ENCODE measurements around the gene PRG2. TPM values are rescaled to one million over a fixed set of nuclear protein-coding genes. Genes with fewer than 3 reads are reported as not detected.
A peak's percentile ranks its signal among the peaks of the same experiment; 100 is the strongest.
"Not testable (repeated sequence)": the region's sequence is repeated elsewhere in the genome, so short reads cannot be mapped to it uniquely, and the experiment has no call there.

The PRG2 gene
- total and polyA plus RNA-seq, 2 of the 13 experiments (the other 11 are each of a cell fraction or from before 2014, with no cell fraction given), result not detected

DNA sequence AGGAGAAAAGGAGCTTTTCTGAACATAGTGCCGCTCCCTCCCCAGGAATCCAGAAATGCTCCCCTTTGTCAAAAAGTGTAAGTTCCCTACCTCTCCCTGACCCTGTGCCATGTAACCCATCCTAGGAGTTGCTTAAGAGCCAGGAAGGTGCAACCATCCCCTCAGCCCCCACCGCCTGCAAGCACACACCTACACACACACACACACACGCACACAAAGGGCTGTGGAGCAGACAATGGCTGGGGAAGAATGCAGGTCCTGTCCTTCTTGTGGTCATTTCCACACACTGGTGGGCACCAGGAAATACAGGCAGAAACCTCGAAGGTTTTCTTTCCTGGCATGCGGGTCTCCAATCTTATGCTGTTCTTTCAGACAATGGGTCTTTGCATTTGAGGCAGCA is 51.1 kb downstream of the PRG2 start (continued):
- TF ChIP-seq NR2C2 (CRISPR knock-in tag; IDR thresholded peaks at IDR 0.05; ENCODE audit: borderline replicate concordance), result no peak
- no peak for TF ChIP-seq CENPT (CRISPR knock-in tag; IDR thresholded peaks at IDR 0.05; ENCODE audit: low read depth)
- no peak for TF ChIP-seq SIX1 (CRISPR knock-in tag; IDR thresholded peaks at IDR 0.05; ENCODE audit: borderline replicate concordance)
- TF ChIP-seq ZNF766 (CRISPR knock-in tag; IDR thresholded peaks at IDR 0.05; ENCODE audit: borderline replicate concordance), result no peak
- no peak for TF ChIP-seq ZNF562 (CRISPR knock-in tag; IDR thresholded peaks at IDR 0.05; ENCODE audit: borderline replicate concordance)
- TF ChIP-seq LCORL (IDR thresholded peaks at IDR 0.05), result no peak
- no peak for TF ChIP-seq LCORL (CRISPR knock-in tag; IDR thresholded peaks at IDR 0.05)
- no peak for TF ChIP-seq ZNF337 (CRISPR knock-in tag; IDR thresholded peaks at IDR 0.05; ENCODE audit: borderline replicate concordance, low read depth)
- TF ChIP-seq, protein P1, sequence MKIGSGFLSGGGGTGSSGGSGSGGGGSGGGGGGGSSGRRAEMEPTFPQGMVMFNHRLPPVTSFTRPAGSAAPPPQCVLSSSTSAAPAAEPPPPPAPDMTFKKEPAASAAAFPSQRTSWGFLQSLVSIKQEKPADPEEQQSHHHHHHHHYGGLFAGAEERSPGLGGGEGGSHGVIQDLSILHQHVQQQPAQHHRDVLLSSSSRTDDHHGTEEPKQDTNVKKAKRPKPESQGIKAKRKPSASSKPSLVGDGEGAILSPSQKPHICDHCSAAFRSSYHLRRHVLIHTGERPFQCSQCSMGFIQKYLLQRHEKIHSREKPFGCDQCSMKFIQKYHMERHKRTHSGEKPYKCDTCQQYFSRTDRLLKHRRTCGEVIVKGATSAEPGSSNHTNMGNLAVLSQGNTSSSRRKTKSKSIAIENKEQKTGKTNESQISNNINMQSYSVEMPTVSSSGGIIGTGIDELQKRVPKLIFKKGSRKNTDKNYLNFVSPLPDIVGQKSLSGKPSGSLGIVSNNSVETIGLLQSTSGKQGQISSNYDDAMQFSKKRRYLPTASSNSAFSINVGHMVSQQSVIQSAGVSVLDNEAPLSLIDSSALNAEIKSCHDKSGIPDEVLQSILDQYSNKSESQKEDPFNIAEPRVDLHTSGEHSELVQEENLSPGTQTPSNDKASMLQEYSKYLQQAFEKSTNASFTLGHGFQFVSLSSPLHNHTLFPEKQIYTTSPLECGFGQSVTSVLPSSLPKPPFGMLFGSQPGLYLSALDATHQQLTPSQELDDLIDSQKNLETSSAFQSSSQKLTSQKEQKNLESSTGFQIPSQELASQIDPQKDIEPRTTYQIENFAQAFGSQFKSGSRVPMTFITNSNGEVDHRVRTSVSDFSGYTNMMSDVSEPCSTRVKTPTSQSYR (CRISPR knock-in tag; IDR thresholded peaks at IDR 0.05; ENCODE audit: borderline replicate concordance), result no peak
- no peak for TF ChIP-seq KDM1A (CRISPR knock-in tag; IDR thresholded peaks at IDR 0.05)
- no peak for TF ChIP-seq CEBPB (IDR thresholded peaks at IDR 0.05; ENCODE audit: borderline replicate concordance, low read depth, low read length)

DNA sequence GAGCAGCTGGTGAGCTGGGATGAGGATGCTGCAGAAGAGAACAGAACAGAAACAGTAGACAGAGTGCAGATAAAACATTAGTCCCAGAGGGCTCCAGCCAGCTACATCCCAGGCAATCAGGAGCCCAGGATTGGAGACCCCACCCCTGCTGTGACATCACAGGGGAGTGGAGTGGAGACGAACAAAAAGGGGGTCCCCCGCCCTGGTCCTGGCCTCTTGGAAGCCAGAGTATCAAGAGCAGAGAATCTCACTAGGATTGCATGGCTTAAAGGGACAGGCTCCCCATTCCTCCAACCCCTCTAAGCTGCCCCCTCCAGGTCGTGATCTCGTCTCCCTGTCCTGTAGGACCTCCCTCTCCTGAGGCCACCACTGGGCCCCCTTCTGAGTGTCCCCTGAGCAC is 52.3 kb downstream of the PRG2 start, which contains the start of gene P2RX3:
P2RX3 (plus strand) TSS at position 211 of the 400 bp plus-strand sequence. CDS start 199 bp downstream, outside the sequence.
- no peaks in the 10 kb centered on the region for H3K9me3 ChIP-seq (ENCODE audit: low read length)
- peaks cover 0 to 20% of the 10 kb centered on the region in 2 experiments; a peak in 2 of 5 replicates for H3K27me3 ChIP-seq (ENCODE audit: control insufficient read depth in 1 of 2, insufficient read depth in 2 of 2, low read length in 2 of 2)
- no peak within 1 kb of the TSS for H3K4me3 ChIP-seq (replicated peaks in 1 of 3; ENCODE audit: insufficient read depth in 1 of 3, low read depth in 2 of 3, low read length in 3 of 3)
- no peak within 1 kb of the TSS for H3K9ac ChIP-seq (ENCODE audit: insufficient read depth, low read depth, low read length)
- in situ Hi-C loops (cut with HindIII; ENCODE audit: extremely low pct_ligation_motif_present, low pct_unique_long_range_greater_than_20kb), result no loop called here
- no peak for FAIRE-seq
- POLR2A ChIA-PET, result interaction anchor here (0.6 to 1.7 kb wide), 2 partner anchors 13 to 329 kb away, joined by 3 to 5 read pairs; partner anchors contain the start of gene TNKS1BP1
- DNase-seq (ENCODE audit: low spot score), result no peak
- H4K20me1 ChIP-seq (ENCODE audit: insufficient read depth, low read length), result no peaks in the 10 kb centered on the region
- no peak for TF ChIP-seq ZNF234 (CRISPR knock-in tag; conservative IDR thresholded peaks at IDR 0.05)
- TF ChIP-seq, protein P2, sequence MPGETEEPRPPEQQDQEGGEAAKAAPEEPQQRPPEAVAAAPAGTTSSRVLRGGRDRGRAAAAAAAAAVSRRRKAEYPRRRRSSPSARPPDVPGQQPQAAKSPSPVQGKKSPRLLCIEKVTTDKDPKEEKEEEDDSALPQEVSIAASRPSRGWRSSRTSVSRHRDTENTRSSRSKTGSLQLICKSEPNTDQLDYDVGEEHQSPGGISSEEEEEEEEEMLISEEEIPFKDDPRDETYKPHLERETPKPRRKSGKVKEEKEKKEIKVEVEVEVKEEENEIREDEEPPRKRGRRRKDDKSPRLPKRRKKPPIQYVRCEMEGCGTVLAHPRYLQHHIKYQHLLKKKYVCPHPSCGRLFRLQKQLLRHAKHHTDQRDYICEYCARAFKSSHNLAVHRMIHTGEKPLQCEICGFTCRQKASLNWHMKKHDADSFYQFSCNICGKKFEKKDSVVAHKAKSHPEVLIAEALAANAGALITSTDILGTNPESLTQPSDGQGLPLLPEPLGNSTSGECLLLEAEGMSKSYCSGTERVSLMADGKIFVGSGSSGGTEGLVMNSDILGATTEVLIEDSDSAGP (CRISPR knock-in tag; IDR thresholded peaks at IDR 0.05; ENCODE audit: borderline replicate concordance), result peak; percentile 40; the same call in 1 of the 2 replicates
- H2AFZ ChIP-seq (ENCODE audit: low read length), result no peak within 1 kb of the TSS
- BruUV-seq (replicated peaks), result no TSS peak
- CTCF ChIA-PET (ENCODE audit: low intra/inter-chr PET ratio, low total read pairs), result no interaction called here
- 3% methylated on average over 4 of the region's 4 CpGs for WGBS (ENCODE audit: low lambda C conversion rate)
- H3K4me1 ChIP-seq (ENCODE audit: insufficient read depth, low read length), result peaks cover 50% of the 10 kb centered on the region
- no peak within 1 kb of the TSS for H3K27ac ChIP-seq (ENCODE audit: extremely low read length, insufficient read depth, low read length)
- H3K79me2 ChIP-seq (ENCODE audit: insufficient read depth, low read length), result peaks cover 27% of the 10 kb centered on the region
- peaks cover 1 to 7% of the 10 kb centered on the region in 2 experiments; a peak in 3 of 5 replicates for H3K36me3 ChIP-seq (replicated peaks in 1 of 2; ENCODE audit: control insufficient read depth in 1 of 2, insufficient read depth in 2 of 2, low read length in 2 of 2)
- intact Hi-C loops (cut with micrococcal nuclease; ENCODE audit: unreplicated experiment), result loop anchor here (5.0 kb wide), 1 partner anchor 46 kb away; no protein-coding TSS in a partner anchor
- ATAC-seq, result no peak
- H3K4me2 ChIP-seq (ENCODE audit: low read depth, low read length), result no peak within 1 kb of the TSS

DNA sequence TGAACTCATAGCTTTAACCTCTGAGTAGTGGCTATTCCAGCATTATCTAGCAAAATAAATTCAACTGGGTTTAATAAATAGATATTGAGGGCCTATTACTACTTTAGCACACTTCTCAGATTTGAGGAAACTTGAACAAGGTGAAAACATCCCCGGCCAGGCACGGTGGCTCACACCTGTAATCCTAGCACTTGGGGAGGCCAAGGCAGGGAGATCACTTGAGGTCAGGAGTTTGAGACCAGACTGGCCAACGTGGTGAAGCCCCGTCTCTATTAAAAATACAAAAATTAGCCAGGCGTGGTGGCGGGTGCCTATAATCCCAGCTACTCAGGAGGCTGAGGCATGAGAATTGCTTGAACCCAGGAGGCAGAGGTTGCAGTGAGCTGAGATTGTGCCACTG is 53.6 kb downstream of the PRG2 start:
- H3K9ac ChIP-seq (ENCODE audit: insufficient read depth, low read depth, low read length); BruUV-seq (replicated peaks); FAIRE-seq; H3K4me2 ChIP-seq (ENCODE audit: low read depth, low read length); H3K27ac ChIP-seq (ENCODE audit: extremely low read length, insufficient read depth, low read length); DNase-seq (ENCODE audit: low spot score); H3K9me3 ChIP-seq (ENCODE audit: low read length); H4K20me1 ChIP-seq (ENCODE audit: insufficient read depth, low read length); ATAC-seq; in situ Hi-C loops (cut with HindIII; ENCODE audit: extremely low pct_ligation_motif_present, low pct_unique_long_range_greater_than_20kb); H3K4me3 ChIP-seq (replicated peaks in 1 of 3; ENCODE audit: insufficient read depth in 1 of 3, low read depth in 2 of 3, low read length in 3 of 3); CTCF ChIA-PET (ENCODE audit: low intra/inter-chr PET ratio, low total read pairs): not testable (repeated sequence)
- 71% methylated on average over 6 of the region's 6 CpGs for WGBS (ENCODE audit: low lambda C conversion rate)
- H2AFZ ChIP-seq (ENCODE audit: low read length), result peak overlapping the region; percentile 37
- peaks cover 32% of the 10 kb centered on the region for H3K79me2 ChIP-seq (ENCODE audit: insufficient read depth, low read length)
- POLR2A ChIA-PET, result interaction anchor here (0.9 to 1.8 kb wide), 2 partner anchors 25 to 162 kb away, joined by 3 read pairs; no protein-coding TSS in a partner anchor
- peaks cover 0 to 16% of the 10 kb centered on the region in 2 experiments; a peak in 2 of 5 replicates for H3K27me3 ChIP-seq (ENCODE audit: control insufficient read depth in 1 of 2, insufficient read depth in 2 of 2, low read length in 2 of 2)
- intact Hi-C loops (cut with micrococcal nuclease; ENCODE audit: unreplicated experiment), result loop anchor here (5.0 kb wide), 1 partner anchor 45 kb away; no protein-coding TSS in a partner anchor
- peaks cover 12 to 19% of the 10 kb centered on the region in 2 experiments for H3K36me3 ChIP-seq (replicated peaks in 1 of 2; ENCODE audit: control insufficient read depth in 1 of 2, insufficient read depth in 2 of 2, low read length in 2 of 2)
- peaks cover 50% of the 10 kb centered on the region for H3K4me1 ChIP-seq (ENCODE audit: insufficient read depth, low read length)
